Measurements from ENCODE around the gene MAEA.

The MAEA gene

GRCh38 chr4:1250527-1250812 is 39.2 kb upstream of the MAEA start:
- DNase-seq = no peak

GRCh38 chr4:1250921-1251772 is 38.5 kb upstream of the MAEA start:
- DNase-seq = no peak

GRCh38 chr4:1251773-1252066 is 38.0 kb upstream of the MAEA start:
- DNase-seq = no peak

- no peak for DNase-seq
Measured at GRCh38 chr4:1252928-1253492, 36.7 kb upstream of the MAEA start.

GRCh38 chr4:1253831-1254230 is 35.9 kb upstream of the MAEA start:
- DNase-seq = no peak

- DNase-seq = no peak
Measured at GRCh38 chr4:1255151-1255550, 34.5 kb upstream of the MAEA start.

- no peak for DNase-seq
Measured at GRCh38 chr4:1255699-1256098, 34.0 kb upstream of the MAEA start.

- DNase-seq = no peak
Measured at GRCh38 chr4:1258457-1258856, 31.2 kb upstream of the MAEA start.

GRCh38 chr4:1259966-1260365 is 29.7 kb upstream of the MAEA start:
- no peak for DNase-seq

GRCh38 chr4:1260418-1261106 is 29.1 kb upstream of the MAEA start:
- no peak for DNase-seq

GRCh38 chr4:1261107-1261928 is 28.4 kb upstream of the MAEA start:
- DNase-seq = no peak

GRCh38 chr4:1264942-1265341 is 24.7 kb upstream of the MAEA start:
- no peak for DNase-seq

- DNase-seq = no peak
Measured at GRCh38 chr4:1265351-1265750, 24.3 kb upstream of the MAEA start.

GRCh38 chr4:1266881-1267763 is 22.6 kb upstream of the MAEA start:
- DNase-seq = no peak

GRCh38 chr4:1269209-1269608 is 20.5 kb upstream of the MAEA start:
- no peak for DNase-seq

GRCh38 chr4:1271686-1272085 is 18.0 kb upstream of the MAEA start:
- DNase-seq = no peak

- no peak for DNase-seq
Measured at GRCh38 chr4:1274871-1275270, 14.8 kb upstream of the MAEA start.

- DNase-seq = no peak
Measured at GRCh38 chr4:1276984-1277383, 12.7 kb upstream of the MAEA start.

- DNase-seq = no peak
Measured at GRCh38 chr4:1277667-1278665, 11.7 kb upstream of the MAEA start.

- DNase-seq = no peak
Measured at GRCh38 chr4:1279253-1279652, 10.4 kb upstream of the MAEA start.

- DNase-seq = no peak
Measured at GRCh38 chr4:1283711-1284110, 6.0 kb upstream of the MAEA start.
